CD14-positive monocyte (primary cell): ENCODE results near the gene BRAT1. TPM values are rescaled to one million over a fixed set of nuclear protein-coding genes. Genes with fewer than 3 reads are reported as not detected.

Experiments used
- DNase-seq, 3 donors: peaks; one replicate each; pipeline ENCODE4 v3.0.0-alpha.2; 2011 to 2022
- H2AFZ ChIP-seq: 2 replicates; pipeline ENCODE4 v1.6.0; 2012; ENCODE audit warnings: mild to moderate bottlenecking, low read depth, low read length, inconsistent platforms; ENCODE audit not compliant: insufficient read depth, poor library complexity, severe bottlenecking
- H3K27ac ChIP-seq, 2 donors: 1 replicate in 1 of 2; 2 replicates in 1 of 2; pipeline ENCODE4 v1.5.1; 2012 to 2013; ENCODE audit warnings: low read length in 2 of 2, control low read depth in 1 of 2, inconsistent platforms in 1 of 2, low read depth in 1 of 2, mild to moderate bottlenecking in 1 of 2
- H3K27me3 ChIP-seq, 2 donors: one replicate each; pipeline versions ENCODE4 v1.6.0 to v1.6.1; 2011 to 2013; ENCODE audit warnings: low read length in 2 of 2; ENCODE audit not compliant: control insufficient read depth in 2 of 2, insufficient read depth in 2 of 2
- H3K36me3 ChIP-seq, 2 donors: replicated peaks in 1 of 2; 1 replicate in 1 of 2; 2 replicates in 1 of 2; pipeline versions ENCODE4 v1.5.1 to v1.6.1; 2012 to 2013; ENCODE audit warnings: low read length in 2 of 2, control low read depth in 1 of 2, inconsistent platforms in 1 of 2, mild to moderate bottlenecking in 1 of 2; ENCODE audit not compliant: insufficient read depth in 2 of 2, control insufficient read depth in 1 of 2
- H3K4me1 ChIP-seq, 2 donors: 1 replicate in 1 of 2; 2 replicates in 1 of 2; pipeline versions ENCODE4 v1.5.1 to v1.6.1; 2012 to 2013; ENCODE audit warnings: low read length in 2 of 2, control low read depth in 1 of 2, inconsistent platforms in 1 of 2, mild to moderate bottlenecking in 1 of 2, moderate library complexity in 1 of 2; ENCODE audit not compliant: insufficient read depth in 2 of 2, control insufficient read depth in 1 of 2
- H3K4me2 ChIP-seq: replicated peaks from 2 replicates; pipeline ENCODE3; 2012; ENCODE audit warnings: low read length, moderate library complexity, mild to moderate bottlenecking; ENCODE audit not compliant: poor library complexity, severe bottlenecking; ENCODE audit errors: extremely low read depth
- H3K4me3 ChIP-seq, 3 experiments: fragments of 200-600 bp in 1 of 3; sonication (generic) in 1 of 3; replicated peaks in 1 of 3; 1 replicate in 2 of 3; 2 replicates in 1 of 3; pipeline ENCODE4 v1.5.1; 2011 to 2013; ENCODE audit warnings: low read length in 3 of 3, mild to moderate bottlenecking in 3 of 3, control low read depth in 2 of 3, low read depth in 2 of 3, inconsistent platforms in 1 of 3, moderate library complexity in 1 of 3
- H3K79me2 ChIP-seq: 2 replicates; pipeline ENCODE4 v1.6.0; 2012; ENCODE audit warnings: mild to moderate bottlenecking, control low read depth, inconsistent platforms, low read length, moderate library complexity; ENCODE audit not compliant: insufficient read depth
- H3K9ac ChIP-seq: 2 replicates; pipeline ENCODE4 v1.6.0; 2017; ENCODE audit warnings: low read length, mild to moderate bottlenecking; ENCODE audit not compliant: insufficient read depth, poor library complexity, severe bottlenecking
- H3K9me3 ChIP-seq, 2 donors: replicated peaks in 1 of 2; 1 replicate in 1 of 2; 2 replicates in 1 of 2; pipeline versions ENCODE4 v1.5.1 to v1.6.1; 2012 to 2013; ENCODE audit warnings: low read length in 2 of 2, control low read depth in 1 of 2; ENCODE audit not compliant: control insufficient read depth in 1 of 2, insufficient read depth in 1 of 2
- H4K20me1 ChIP-seq: 2 replicates; pipeline ENCODE4 v1.6.0; 2012; ENCODE audit warnings: mild to moderate bottlenecking, low read length, control low read depth, moderate library complexity; ENCODE audit not compliant: insufficient read depth
- H3K27ac Mint-ChIP-seq, 7 donors: one replicate each; pipeline ENCODE4 v1.8.0; 2020; ENCODE audit warnings: mild to moderate bottlenecking in 7 of 7, mixed read lengths in 7 of 7, moderate library complexity in 6 of 7, inconsistent platforms in 2 of 7
- H3K27me3 Mint-ChIP-seq, 3 donors: one replicate each; pipeline ENCODE4 v1.8.0; 2021 to 2022; ENCODE audit warnings: low read depth in 3 of 3, mild to moderate bottlenecking in 3 of 3, mixed read lengths in 3 of 3, moderate library complexity in 3 of 3, inconsistent platforms in 1 of 3
- H3K36me3 Mint-ChIP-seq, 2 donors: one replicate each; pipeline ENCODE4 v1.8.0; 2020; ENCODE audit warnings: mixed read lengths in 2 of 2, inconsistent platforms in 1 of 2, mild to moderate bottlenecking in 1 of 2
- H3K4me1 Mint-ChIP-seq: one replicate; pipeline ENCODE4 v1.8.0; 2020; ENCODE audit warnings: mild to moderate bottlenecking, mixed read lengths
- H3K4me3 Mint-ChIP-seq, 2 donors: one replicate each; pipeline ENCODE4 v1.8.0; 2020; ENCODE audit warnings: mild to moderate bottlenecking in 2 of 2, mixed read lengths in 2 of 2, moderate library complexity in 1 of 2
- H3K9me3 Mint-ChIP-seq, 7 donors: one replicate each; pipeline ENCODE4 v1.8.0; 2020 to 2022; ENCODE audit warnings: mixed read lengths in 7 of 7, mild to moderate bottlenecking in 6 of 7, moderate library complexity in 6 of 7, inconsistent platforms in 2 of 7
- WGBS: methylation state at CpG from one replicate; pipeline ENCODE4 v1.1.5; 2013; ENCODE audit warnings: missing lambda C conversion rate; ENCODE audit not compliant: insufficient coverage; 5-methylcytosine and 5-hydroxymethylcytosine counted together
- intact Hi-C, 2 donors: fragments of 100-400 bp; cut with micrococcal nuclease; formaldehyde crosslinking; loops; one replicate each; pipeline versions ENCODE4 v1.15.0 to v1.15.1; 2023
- polyA plus RNA-seq, 3 donors: library from polyadenylated mRNA; depleted of rRNA in 1 of 3; unstranded in 2 of 3; stranded (reverse) in 1 of 3; fragments of 300-500 nt in 2 of 3; fragments of >200 nt in 1 of 3; fragmentation: Illumina TruSeq in 2 of 3; gene quantifications; 1 replicate in 2 of 3; 2 replicates in 1 of 3; pipeline ENCODE4 v1.2.3, GENCODE V29; 2012 to 2021
- TF ChIP-seq, protein P1 (sequence below): fragments of 200-600 bp; IDR thresholded peaks from one replicate; pipeline ENCODE4 v1.8.0; 2022; ENCODE audit warnings: antibody characterized with exemption, mild to moderate bottlenecking

Gene BRAT1
- polyA plus RNA-seq, 3 donors = 31.6 to 34.2 (median 32.5) TPM

DNA sequence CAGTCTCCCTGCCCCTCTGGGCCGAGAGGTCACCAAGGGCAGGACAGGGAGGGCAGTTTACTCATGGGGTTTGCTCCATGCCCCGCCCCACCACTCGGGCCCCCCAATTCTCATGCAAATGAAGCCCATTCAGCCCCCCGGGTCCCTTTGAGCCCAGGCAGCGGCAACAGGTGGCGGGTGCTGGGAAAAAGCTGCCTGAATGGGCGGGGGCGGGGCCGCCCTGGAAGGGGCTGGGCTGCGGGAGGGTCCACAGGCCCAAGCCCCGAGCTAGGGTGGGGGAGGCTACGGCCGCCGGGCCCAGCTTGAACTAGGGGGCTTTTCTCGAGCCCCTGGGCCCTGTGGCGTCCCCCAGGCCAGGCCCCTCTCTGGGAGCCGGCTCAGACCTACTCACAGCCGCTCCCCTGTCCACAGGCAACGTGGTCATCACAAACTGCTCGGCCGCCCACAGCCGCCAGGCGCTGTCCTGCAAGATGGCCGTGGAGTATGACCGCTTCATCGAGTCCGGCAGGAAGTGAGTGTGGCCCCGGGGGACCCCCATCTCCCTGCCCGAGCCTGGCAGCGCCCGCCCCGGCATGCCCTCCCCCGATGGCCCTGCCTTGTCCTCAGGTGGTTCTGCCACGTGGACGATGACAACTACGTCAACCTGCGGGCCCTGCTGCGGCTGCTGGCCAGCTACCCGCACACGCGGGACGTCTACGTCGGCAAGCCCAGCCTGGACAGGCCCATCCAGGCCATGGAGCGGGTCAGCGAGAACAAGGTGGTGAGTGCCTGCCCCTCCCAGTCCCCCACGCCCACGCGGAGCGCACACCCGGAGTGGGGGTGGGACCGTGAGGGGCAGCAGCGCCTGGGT is 30.3 kb downstream of the BRAT1 start:
- 90% methylated on average over 43 of the region's 53 CpGs for WGBS
- Histone ChIP-seq H3K4me1 (peaks cover 79% of the 10 kb centered on the region in 2 donors), H3K4me2 (peak overlapping the region; percentile 97), H3K27me3 (no peaks in the 10 kb centered on the region), H3K4me3 (peak overlapping the region in 2 of 3 experiments; percentile 94 to 100), H3K27ac (peak overlapping the region; percentile 99 to 100), H3K9me3 (no peaks in the 10 kb centered on the region), H2AFZ (no peak overlapping the region), H3K9ac (peak overlapping the region; percentile 16), H3K79me2 (peaks cover 84% of the 10 kb centered on the region), H4K20me1 (peaks cover 88% of the 10 kb centered on the region), H3K36me3 (peaks cover 51 to 66% of the 10 kb centered on the region in 2 donors)
- Mint-ChIP-seq H3K27ac (peak overlapping the region in 6 of 7 donors; percentile 25 to 83 (median 52)), H3K9me3 (peaks cover 0 to 2% (median 0%) of the 10 kb centered on the region in 7 donors), H3K27me3 (peaks cover 0 to 2% (median 1%) of the 10 kb centered on the region in 3 donors), H3K4me1 (peaks cover 69% of the 10 kb centered on the region), H3K36me3 (peaks cover 47 to 66% of the 10 kb centered on the region in 2 donors), H3K4me3 (peak overlapping the region in 1 of 2 donors; percentile 58)
- no peak for DNase-seq
- TF ChIP-seq, protein P1, sequence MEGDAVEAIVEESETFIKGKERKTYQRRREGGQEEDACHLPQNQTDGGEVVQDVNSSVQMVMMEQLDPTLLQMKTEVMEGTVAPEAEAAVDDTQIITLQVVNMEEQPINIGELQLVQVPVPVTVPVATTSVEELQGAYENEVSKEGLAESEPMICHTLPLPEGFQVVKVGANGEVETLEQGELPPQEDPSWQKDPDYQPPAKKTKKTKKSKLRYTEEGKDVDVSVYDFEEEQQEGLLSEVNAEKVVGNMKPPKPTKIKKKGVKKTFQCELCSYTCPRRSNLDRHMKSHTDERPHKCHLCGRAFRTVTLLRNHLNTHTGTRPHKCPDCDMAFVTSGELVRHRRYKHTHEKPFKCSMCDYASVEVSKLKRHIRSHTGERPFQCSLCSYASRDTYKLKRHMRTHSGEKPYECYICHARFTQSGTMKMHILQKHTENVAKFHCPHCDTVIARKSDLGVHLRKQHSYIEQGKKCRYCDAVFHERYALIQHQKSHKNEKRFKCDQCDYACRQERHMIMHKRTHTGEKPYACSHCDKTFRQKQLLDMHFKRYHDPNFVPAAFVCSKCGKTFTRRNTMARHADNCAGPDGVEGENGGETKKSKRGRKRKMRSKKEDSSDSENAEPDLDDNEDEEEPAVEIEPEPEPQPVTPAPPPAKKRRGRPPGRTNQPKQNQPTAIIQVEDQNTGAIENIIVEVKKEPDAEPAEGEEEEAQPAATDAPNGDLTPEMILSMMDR = no peak
- intact Hi-C loops = loop anchor here (5.0 to 10.0 kb wide), 4 partner anchors 32 to 990 kb away; partner anchors contain the start of genes BRAT1 (in 2 of the 2), IQCE (in 2 of the 2), TTYH3 (in 2 of the 2) and GRIFIN (in 1 of the 2)
